DMS 273 (cell line): Measurements from ENCODE around the gene SPSB1.
A peak's percentile ranks its signal among the peaks of the same experiment; 100 is the strongest.

Experiments used
- DNase-seq: peaks from one replicate; lab custom pipeline; 2025; ENCODE audit not compliant: unreplicated experiment; lab: John Stamatoyannopoulos, UW

Gene SPSB1

DNA sequence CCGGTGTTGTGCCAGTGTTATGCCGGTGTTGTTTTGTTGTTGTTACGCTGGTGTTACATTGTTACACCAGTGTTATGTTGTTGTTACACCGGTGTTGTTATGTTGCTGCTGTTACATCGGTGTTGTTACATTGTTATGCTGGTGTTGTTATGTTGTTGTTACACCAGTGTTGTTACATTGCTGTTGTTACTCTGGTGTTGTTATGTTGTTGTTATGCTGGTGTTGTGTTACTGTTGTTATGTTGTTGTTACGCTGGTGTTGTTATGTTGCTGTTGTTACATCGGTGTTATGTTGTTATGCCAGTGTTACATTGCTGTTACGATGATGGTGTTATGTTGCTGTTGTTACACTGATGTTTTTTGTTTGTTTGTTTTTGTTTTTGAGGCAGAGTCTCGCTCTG, 34.1 kb upstream of the SPSB1 start:
- no peak for DNase-seq

DNA sequence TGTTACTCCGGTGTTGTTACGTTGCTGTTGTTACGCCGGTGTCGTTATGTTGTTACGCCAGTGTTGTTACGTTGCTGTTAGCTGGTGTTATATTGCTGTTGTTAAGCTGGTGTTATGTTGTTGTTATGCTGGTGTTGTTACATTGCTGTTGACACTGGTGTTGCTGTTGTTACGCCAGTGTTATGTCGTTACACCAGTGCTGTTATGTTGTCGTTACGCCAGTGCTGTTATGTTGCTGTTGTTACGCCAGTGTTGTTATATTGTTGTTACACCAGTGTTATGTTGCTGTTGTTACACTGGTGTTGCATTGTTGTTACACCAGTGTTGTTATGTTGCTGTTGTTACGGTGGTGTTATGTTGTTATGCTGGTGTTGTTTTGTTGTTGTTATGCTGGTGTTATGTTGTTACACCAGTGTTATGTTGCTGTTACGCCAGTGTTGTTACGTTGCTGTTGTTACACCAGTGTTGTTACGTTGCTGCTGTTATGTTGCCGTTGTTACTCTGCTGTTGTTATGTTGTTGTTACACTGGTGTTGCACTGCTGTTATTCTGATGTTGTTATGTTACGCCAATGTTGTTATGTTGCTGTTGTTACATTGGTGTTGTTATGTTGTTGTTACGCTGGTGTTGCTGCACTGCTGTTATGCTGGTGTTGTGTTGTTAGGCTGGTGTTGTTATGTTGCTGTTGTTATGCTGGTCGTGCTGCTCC, 32.5 kb upstream of the SPSB1 start:
- DNase-seq = no peak

DNA sequence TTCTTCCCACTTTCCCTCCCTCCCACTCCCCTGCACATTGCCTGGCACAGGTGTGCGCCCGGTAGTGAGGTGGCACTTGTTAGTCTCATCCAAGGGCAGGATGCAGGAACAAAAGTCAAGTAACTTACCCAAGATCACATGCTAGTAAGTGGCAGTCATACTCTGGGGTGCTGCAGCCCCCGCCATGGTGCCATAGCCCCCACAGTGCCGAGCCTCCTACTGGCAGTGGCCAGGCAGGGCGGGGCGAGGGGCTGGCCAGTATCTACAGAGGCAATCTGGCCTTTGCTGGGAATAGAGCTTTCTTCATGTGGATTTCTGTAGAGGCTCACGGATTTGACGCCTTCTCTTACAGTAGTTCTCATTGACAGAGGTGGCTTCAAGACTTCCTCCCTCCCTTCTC, 31.2 kb upstream of the SPSB1 start:
- no peak for DNase-seq

DNA sequence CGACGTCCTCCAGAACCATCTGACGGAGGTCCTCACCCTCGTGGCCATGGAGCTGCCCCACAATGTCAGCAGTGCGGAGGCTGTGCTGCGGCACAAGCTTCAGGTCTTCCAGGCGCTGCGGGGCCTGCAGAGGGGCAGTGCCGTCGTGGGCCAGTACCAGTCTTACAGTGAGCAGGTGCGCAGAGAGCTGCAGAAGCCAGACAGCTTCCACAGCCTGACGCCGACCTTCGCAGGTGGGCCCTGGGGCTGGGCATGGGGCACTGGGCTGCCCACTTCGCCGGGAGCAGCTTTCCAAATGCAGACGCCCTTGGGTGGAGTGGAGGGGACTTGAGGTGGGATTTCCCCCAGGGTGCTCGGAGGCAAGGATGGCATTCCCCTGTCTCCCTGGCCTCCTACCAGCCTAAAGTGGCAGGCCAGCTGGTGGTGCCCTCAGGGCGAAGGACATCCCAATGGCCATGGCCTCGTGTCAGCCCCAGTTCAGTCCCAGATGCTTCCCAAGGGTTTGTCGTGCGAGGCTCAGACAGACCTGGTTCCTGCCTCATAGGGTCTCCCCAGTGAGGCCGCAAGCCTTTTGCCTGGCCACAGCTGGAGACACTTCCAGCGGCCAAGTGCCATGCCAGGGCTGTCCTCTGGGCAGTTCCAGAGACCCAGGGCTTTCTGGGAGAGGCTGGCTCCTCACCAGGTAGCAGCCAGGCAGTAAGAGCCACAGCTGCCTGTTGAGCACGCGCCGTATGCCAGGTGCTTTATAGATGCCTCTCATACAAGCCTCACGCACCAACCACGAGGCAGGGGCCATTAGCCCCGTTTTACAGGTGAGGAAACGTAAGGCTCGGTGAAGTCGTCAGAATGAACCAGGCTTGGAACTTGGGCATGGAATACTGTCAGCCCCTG, 30.4 kb upstream of the SPSB1 start:
- DNase-seq = no peak

DNA sequence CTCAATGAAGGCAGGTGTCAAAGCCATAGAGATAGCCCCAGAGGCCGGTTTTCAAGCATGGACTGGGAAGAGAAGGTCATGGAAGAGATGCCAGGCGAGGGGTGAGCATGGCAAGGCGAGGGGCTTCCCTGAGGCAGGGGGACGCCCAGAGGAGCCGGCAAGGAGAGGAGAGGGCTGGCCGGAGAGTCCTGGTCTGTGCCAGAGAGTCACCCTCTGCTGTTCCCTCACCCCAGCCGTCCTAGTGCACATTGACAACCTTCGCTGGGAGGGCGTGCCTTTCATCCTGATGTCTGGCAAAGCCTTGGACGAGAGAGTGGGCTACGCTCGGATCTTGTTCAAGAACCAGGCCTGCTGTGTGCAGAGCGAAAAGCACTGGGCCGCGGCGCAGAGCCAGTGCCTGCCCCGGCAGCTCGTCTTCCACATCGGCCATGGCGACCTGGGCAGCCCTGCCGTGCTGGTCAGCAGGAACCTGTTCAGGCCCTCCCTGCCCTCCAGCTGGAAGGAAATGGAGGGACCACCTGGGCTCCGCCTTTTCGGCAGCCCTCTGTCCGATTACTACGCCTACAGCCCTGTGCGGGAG, 29.3 kb upstream of the SPSB1 start:
- DNase-seq = no peak

DNA sequence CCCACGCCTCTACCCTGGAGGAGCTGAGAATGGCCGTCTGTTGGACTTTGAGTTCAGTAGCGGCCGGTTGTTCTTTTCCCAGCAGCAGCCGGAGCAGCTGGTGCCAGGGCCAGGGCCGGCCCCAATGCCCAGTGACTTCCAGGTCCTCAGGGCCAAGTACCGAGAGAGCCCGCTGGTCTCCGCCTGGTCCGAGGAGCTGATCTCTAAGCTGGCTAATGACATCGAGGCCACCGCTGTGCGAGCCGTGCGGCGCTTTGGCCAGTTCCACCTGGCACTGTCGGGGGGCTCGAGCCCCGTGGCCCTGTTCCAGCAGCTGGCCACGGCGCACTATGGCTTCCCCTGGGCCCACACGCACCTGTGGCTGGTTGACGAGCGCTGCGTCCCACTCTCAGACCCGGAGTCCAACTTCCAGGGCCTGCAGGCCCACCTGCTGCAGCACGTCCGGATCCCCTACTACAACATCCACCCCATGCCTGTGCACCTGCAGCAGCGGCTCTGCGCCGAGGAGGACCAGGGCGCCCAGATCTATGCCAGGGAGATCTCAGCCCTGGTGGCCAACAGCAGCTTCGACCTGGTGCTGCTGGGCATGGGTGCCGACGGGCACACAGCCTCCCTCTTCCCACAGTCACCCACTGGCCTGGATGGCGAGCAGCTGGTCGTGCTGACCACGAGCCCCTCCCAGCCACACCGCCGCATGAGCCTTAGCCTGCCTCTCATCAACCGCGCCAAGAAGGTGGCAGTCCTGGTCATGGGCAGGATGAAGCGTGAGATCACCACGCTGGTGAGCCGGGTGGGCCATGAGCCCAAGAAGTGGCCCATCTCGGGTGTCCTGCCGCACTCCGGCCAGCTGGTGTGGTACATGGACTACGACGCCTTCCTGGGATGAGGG, 28.5 kb upstream of the SPSB1 start:
- DNase-seq = no peak

DNA sequence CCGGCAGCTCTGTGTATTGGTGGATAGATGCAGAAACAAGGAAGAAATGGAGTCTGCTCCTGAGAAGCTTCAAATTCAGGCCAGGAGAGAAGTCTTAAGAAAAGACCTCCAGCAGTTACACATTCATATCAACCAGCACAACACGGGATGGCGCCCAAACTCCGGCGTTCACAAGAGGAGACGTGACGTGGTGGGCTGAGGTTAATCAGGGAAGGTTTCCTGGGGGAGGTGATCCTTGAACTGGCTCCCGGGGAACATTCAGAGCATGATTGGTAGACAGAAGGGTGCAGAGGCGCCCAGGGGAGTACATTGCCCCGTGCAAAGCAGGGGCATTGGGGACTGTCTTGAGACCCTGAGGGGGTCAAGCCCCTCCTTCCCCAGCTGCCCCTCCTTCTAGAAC, 27.7 kb upstream of the SPSB1 start:
- no peak for DNase-seq

DNA sequence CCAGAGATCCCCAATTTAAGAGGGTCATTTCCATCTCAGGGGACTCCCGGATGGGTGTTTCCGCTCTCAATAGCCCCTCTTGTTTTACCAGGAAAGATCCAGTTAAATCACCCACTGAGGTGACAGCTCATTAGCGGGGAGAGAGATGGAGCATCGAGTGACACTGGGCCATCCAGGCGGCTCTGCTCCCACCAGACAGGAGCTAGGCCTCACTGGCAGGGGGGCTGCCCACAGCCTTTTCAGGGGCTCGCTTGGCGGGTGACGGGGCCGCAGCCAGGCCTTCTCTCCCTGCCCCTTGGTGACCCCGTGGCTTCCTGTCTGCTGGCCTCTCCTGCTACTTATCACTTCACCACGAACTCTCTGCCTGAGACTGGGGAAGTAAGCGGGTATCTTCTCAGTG, 26.7 kb upstream of the SPSB1 start:
- no peak for DNase-seq

DNA sequence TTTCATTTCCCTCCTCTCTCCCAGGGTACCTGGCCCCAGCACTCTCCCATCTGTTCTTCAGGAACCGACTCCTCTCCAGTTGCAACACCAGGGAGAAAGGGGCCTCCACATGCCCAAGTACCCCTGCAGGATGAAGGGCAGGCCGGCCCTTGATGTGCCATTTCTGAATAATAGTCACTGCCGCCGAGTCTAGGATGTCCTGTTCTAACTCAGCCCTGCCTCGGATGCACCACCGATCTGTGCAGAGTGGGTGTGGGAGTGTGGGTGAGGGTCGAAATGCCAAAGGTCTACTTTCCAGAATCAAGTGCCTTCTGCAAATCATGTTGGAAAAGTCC, 25.4 kb upstream of the SPSB1 start:
- DNase-seq = no peak

DNA sequence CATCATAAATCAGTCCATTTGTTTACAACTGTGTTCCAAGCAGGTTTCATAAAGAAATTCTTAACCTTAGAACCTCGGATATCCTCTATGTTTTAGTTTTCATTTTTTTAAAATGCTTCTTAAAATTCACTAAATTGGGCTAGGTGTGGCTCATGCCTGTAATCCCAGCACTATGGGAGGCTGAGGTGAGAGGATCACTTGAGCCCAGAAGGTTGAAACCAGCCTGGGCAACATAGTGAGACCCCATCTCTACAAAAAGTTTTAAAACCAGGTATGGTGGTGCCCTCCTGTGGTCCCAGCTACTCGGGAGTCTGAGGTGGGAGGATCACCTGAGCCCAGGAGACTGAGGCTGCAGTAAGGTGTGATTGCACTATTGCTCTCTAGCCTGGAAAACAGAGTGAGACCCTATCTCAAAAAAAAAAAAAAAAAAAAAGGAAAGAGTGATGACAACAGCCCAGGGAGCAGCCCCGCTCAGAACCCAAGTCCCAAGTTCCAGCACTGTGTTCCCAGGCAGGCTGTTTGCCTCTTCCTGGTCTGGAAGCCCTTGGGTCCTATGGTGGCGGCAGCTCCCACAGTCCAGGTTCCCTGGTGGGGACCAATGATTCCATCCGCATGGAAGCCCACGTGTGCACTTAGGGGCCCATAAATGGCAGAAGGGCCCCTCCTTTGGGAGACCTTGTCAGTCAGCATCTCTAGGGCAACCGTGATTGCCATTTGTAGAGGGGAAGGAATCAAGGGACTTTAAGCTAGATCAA, 24.7 kb upstream of the SPSB1 start:
- no peak for DNase-seq

DNA sequence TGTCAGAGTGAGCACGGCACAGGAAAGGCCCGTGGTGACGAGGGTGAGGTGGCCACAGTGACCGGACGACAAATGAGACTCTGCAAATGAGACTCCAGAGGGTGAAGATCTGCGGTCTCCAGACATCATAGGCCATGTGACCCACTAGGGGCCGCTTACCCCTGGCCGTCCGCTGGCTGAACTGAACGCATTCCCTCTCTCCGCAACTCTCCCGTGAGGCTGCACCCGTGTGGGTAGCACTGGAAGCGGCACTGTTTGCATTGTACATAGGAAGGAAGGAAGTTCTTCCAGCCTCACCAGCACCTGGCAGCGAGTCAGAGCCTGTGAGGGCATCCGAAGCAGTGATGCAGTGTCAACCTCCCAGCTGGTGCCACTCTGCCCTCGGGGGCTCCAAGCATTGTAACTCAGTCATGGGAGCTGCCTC, 23.6 kb upstream of the SPSB1 start:
- DNase-seq = peak; percentile 30

DNA sequence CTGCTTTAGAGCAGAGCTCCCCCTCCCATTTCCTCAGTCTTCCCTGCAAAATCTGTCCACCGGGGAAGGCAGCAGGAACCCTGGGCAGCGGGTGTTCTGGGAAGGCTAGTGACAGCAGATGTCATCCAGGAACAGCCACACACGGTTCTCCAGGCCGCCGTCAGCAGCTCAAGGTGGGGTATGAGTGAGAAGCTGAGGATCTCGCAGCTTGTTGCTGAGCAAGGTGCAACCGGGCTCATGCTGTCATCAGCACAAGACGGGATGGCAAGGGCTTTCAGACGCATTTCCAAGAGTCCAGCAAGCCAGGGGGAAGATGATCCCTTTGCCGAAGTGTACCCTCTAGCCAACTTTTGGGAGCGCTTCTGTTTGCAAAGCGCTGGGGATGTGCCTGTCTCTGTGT, 23.0 kb upstream of the SPSB1 start:
- peak; percentile 27 for DNase-seq

DNA sequence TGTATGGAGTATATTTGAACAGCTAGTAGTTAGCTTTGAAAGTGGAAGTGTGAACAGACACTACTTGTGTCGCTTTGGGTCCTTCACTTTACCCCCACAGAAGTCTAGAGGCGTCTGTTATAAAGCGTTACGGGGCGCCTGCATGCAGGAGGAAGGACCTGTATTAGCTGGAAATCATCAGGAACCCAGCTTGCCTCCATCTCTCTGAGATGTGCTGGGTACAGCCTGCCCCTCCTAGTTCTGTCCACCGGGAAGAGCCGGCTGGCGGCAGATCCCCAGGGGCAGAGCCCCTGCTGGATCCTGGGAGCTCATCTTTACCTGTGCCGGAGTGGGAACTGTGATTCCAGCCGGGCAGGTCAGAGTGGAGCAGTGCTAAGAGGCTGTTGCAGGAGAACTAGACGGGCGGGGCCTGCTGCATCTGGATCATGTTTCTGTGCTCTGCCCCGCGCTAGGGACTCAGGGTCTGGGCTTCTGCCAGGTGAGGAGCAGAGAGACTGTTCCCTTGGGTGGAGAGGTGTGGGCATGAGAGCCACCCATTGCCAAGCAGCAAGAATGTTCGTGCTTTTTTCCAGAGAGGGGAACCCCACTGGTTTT, 22.3 kb upstream of the SPSB1 start:
- peak; percentile 61 for DNase-seq

DNA sequence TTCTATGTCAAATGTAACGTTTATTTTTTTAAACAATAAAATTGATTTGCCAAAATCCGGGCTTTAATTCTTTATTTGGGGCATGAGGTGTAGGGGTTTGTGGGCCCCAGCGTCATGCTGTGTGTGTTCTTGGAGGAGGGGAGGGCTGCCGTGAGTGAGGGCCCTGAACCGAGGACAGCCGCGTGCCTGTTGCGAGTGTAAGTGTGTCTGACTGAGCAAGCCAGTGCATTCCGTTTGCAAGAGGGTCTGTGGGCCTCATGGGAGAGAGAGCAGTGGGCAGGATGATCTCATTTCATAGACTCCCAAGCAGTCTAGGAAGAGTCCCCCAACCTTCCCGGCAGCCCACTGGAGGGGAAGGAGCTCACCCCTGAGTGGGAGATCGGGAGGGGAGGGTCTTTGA, 21.4 kb upstream of the SPSB1 start:
- peak; percentile 12 for DNase-seq

DNA sequence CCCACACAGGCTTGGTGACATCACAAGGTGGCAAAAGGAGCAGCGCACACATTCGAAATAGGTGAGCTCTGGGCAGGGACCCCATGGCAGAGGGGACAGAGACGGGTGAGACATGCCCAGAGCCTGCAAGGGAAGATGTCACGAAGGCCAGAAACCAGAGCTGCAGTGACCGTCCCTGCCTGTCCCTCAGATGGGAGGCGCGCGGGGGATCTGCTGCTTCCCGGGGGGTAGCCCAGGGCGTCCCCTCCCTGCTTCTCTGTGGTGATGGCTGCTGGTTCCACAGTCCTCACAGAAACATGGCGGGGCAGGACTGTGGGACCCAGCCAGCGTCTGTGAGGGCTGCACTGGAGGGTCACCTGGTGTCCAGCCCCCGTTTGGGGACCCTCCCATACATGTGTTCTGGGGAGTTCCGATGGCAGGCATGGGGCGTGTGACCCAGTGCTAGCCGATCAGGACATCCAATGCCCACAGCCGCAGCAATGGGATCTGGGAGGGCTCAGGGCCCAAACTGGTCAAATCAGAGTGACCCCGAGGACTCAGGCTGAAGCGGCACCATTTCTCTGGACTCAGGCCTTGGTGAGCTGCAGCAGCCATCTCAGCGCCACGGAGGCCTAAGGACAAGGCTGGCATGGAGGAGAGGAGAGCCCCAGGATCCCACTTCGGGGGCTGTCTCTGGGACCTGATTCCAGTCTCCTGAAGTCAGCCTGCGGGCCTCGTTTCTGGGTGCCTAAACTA, 20.7 kb upstream of the SPSB1 start:
- DNase-seq = no peak

DNA sequence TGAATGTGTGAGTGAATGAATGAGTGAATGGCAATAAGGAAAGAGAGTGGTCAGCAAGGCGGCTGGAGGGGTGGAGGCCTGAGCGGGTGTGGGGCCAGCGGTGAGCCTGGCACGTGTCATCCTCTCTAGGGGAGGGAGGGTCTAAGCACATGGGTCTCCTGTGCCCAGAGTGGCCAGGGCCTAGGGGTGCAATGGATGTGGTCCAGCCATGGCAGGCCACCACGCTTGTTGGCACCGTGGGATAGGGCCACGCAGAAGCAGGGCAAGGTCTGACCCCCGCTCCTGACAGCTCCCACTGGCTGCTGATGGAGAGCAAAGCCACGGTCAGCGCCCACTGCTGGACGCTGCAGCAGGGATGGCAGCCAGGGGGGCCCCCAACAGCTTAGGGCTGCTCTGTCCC, 19.5 kb upstream of the SPSB1 start:
- no peak for DNase-seq

DNA sequence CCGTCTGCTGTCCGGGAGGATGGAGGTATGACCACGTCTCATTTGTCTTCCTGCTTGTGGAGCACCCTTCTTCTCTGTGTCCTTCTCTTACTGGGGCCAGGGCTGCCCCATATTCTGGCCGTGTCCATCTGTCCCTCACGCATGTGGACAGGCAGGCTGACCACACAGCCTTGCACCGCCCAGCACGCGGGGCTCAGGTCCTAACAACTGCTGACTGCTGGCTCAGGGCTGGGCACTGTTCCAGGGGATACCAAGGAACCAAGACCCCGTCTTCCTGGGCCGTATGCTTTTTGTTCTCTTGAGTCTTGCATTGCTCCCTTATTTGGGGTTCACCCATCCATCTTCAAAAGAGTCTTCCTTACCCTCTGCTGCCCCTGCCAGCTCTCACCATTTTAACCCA, 17.5 kb upstream of the SPSB1 start:
- DNase-seq = no peak

DNA sequence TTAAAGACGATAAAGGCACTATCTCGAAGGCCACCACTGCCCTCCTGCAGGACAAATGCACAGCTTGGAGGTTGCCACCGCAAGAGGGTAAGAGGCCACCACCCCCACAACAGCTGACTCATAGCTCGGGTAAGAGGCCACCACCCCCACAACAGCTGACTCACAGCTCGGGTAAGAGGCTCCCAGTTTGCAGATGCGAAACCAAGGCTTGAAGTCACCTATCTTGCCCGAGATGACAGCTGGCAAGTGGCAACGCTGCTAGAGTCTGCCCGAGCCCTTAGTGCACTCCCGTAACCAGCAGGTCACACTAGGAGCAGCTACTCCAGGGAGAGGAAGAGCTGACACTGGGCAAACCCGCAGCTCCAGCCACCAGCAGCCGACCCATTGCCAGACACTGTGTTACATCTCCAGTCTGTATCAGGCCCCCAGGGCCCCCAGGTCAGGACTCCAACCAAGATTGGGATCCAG, 17.1 kb upstream of the SPSB1 start:
- peak; percentile 83 for DNase-seq

DNA sequence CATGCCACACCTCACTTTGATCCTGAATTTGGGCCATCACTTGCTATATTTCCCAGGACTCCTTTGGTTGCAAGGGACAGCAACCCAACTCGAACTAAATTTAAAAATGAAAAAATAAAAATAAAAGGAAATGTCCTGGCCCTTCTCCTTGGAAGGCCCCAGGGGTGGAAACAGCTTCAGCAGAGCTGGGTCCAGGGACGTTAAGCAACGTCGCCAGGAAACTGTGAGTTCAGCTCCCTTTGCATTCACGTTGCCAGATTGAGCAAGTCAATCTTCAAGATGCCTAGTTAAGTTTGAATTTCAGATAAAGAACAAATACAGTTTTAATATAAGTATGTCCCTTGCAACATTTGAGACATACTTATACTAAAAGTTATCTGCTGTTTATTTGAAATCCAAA, 14.6 kb upstream of the SPSB1 start:
- DNase-seq = no peak
